ENCODE results near the gene KLHL3.

The KLHL3 gene

DNA sequence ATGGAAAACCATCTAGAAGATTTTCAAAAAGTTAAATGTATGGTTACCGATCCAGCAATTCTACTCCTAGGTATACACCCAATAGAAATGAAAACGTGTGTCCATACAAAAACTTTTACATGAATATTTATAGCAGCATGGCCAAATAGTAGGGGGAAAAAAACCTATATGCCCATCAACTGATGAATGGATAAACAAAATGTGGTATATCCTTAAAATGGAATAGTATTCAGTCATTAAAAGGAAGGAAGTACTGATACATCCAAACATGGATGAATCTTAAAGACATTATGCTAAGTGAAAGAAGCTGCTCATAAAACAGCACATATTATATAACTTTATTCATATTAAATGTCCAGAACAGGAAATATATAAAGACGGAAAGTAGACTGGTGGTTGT, 143.6 kb downstream of the KLHL3 start:
- no peak for FAIRE-seq

DNA sequence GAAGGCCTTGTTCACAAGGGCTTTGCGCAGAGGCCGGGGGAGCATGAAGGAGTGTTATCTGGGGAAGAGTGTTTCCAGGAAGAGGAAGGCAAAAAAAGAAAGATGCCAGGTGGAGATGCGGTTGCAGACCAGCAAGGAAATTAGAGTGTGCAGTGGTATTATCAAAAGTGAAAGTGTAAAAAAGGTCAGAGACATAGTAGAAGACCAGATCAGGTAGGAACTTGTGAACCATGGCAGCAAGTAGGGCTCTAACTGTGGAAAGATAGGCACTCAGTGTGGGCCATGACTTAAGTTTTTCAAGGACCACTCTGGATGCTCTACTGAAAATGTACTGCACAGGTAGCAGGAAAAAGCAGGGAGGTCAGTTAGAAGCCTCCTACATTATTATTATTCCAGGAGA, 146.7 kb downstream of the KLHL3 start:
- DNase-seq (ENCODE audit: insufficient read length, low spot score) (no peak), FAIRE-seq (no peak)
- TF ChIP-seq, protein P1, sequence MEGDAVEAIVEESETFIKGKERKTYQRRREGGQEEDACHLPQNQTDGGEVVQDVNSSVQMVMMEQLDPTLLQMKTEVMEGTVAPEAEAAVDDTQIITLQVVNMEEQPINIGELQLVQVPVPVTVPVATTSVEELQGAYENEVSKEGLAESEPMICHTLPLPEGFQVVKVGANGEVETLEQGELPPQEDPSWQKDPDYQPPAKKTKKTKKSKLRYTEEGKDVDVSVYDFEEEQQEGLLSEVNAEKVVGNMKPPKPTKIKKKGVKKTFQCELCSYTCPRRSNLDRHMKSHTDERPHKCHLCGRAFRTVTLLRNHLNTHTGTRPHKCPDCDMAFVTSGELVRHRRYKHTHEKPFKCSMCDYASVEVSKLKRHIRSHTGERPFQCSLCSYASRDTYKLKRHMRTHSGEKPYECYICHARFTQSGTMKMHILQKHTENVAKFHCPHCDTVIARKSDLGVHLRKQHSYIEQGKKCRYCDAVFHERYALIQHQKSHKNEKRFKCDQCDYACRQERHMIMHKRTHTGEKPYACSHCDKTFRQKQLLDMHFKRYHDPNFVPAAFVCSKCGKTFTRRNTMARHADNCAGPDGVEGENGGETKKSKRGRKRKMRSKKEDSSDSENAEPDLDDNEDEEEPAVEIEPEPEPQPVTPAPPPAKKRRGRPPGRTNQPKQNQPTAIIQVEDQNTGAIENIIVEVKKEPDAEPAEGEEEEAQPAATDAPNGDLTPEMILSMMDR (IDR thresholded peaks at IDR 0.05; ENCODE audit: insufficient read depth, missing control alignments) = no peak

More for the DNA sequence above, 143.6 kb downstream of the KLHL3 start:
- DNase-seq (ENCODE audit: insufficient read length, low spot score) = no peak
- TF ChIP-seq, protein P1 (IDR thresholded peaks at IDR 0.05; ENCODE audit: insufficient read depth, missing control alignments) = no peak

DNA sequence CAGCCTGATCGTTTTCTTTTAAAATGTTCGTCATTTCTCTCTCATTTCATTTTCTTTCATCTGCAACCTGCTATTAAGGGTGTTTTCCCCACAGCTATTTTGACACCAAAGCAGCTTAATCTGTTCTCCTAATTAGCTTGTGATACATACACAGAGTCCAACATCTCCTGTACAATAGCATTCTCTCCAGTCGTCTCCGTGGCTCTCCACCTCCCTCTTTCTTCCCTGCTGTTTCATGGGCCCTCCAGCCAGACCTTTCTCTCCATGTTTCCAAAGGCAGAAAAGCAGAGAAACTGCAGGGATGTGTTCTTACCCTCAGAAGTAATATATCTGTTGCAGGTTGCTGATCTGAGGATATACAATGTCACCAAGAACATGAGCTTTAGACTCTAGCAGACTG, 148.0 kb downstream of the KLHL3 start:
- TF ChIP-seq, protein P1 (IDR thresholded peaks at IDR 0.05; ENCODE audit: insufficient read depth, missing control alignments) = no peak
- no peak for DNase-seq (ENCODE audit: insufficient read length, low spot score)
- no peak for FAIRE-seq

DNA sequence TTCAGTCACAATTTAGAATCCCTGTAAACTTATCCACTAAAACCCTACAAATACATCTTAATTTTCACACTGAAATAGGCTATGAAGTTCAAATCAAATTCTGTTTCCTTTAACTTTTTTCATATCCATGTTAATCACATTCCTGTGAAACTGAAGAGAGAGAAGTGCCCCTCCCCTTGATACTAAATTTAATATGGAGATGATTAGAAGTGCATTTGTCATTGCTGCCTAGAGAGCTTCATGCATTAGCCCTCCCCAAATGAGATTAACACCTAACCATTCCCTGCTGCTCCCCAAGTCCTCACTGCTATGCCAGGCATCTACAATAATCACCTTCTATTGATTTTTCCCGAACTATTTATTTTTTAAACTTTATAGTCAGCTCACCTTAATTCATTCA, 151.6 kb downstream of the KLHL3 start:
- FAIRE-seq = no peak
- no peak for DNase-seq (ENCODE audit: insufficient read length, low spot score)
- TF ChIP-seq, protein P1 (IDR thresholded peaks at IDR 0.05; ENCODE audit: insufficient read depth, missing control alignments) = no peak

DNA sequence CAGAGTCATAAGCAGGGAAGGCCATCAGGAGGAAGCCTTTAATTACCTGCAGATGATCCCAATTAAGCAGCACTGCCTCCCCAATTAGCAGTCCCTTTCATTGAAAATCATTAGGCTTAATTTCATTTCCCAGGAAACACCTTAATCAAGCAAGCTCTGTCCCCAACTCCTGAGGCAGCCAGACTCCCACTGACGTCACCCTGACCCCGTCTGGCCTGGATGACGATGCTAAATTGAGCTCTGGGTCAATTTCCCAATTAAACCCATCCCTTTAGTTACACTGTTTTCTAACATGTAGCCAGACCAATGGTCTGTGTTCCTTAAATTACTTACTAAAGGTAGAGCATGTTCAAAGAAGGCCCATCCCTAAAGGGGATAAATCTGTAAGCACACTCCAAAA, 152.8 kb downstream of the KLHL3 start:
- FAIRE-seq (no peak), DNase-seq (ENCODE audit: insufficient read length, low spot score) (no peak)
- TF ChIP-seq, protein P1 (IDR thresholded peaks at IDR 0.05; ENCODE audit: insufficient read depth, missing control alignments) = no peak

DNA sequence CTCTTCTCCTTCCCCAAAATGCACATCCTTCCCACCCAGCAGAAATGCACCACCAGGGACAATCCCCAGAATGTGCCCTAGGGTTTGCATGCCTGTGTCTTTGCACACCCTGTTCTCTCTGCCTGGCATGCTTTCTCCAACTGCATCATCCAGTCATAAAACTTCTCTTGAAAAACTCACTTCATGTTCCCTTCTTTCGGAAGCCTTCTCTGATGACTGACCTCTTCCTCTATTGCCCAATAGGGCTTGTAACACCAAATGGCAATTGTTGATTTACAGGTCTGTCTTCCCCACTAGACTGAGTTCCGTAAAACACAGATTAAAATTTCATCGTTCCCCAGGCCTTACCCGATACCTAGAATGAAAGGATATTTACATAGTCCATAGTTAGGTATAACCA, 153.7 kb downstream of the KLHL3 start:
- no peak for FAIRE-seq
- TF ChIP-seq, protein P1 (IDR thresholded peaks at IDR 0.05; ENCODE audit: insufficient read depth, missing control alignments) = no peak
- DNase-seq (ENCODE audit: insufficient read length, low spot score) = no peak

DNA sequence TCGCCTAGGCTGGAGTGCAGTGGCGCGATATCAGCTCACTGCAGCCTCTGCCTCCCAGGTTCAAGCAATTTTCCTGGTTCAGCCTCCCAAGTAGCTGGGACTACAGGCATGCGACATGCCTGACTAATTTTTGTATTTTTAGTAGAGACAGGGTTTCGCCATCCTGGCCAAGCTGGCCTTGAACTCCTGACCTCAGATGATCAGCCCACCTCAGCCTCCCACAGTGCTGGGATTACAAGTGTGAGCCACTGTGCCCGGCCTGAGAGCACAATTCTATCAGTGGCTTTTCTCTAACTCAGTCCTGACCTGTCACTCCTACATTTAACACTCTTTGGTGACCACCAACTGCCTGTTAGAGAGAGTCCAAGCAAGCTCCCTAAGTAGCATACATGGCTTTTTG, 154.1 kb downstream of the KLHL3 start:
- no peak for DNase-seq (ENCODE audit: insufficient read length, low spot score)
- FAIRE-seq = no peak
- TF ChIP-seq, protein P1 (IDR thresholded peaks at IDR 0.05; ENCODE audit: insufficient read depth, missing control alignments) = no peak

All from D721Med (cell line).